ENCODE results near the gene ACOT7.
"Not testable (repeated sequence)": the region's sequence is repeated elsewhere in the genome, so short reads cannot be mapped to it uniquely, and the experiment has no call there.

ACOT7 gene

GRCh38 chr1:6234502-6235295 lies 158.9 kb downstream of the ACOT7 start:
- no peak for DNase-seq (ENCODE audit: low spot score)

GRCh38 chr1:6233376-6233775 lies 160.2 kb downstream of the ACOT7 start:
- DNase-seq (ENCODE audit: low spot score): no peak

DNA sequence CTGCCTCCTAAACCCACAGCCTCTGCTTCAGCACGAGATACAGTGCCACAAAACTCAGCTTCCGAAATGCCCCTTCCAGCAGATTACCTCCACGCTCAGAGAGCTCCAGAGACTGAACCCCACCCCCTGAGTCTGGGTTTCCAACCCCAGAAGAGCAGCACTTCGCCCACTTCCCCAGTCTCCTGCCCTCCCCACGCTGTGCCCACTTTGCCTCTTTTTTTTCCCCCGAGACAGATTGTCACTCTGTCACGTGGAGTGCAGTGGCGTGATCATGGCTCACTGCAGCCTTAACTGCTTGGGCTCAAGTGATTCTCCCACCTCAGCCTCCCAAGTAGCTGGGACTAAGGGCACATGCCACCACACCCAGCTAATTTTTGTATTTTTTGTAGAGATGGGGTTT lies 167.9 kb downstream of the ACOT7 start:
- DNase-seq (ENCODE audit: low spot score): no peak

DNA sequence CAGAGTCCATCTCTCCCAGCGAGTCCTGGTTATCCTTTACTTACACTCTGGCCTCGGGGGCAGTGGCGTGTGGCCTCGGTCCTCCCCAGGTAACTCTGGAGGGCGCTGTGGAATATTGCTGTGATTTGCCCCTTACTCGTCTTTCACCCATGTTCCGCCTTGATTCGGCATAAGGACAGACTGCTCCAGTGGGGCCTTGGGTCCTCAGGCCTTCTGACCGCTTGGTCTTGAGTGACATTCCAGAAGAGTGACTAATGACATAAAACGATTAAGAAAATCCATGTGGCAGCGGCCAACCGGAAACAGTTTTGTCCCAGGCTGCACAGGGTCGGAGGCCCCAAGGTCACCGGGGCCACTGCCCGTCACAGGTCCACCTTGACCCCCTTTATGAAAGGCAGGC lies 168.8 kb downstream of the ACOT7 start:
- DNase-seq (ENCODE audit: low spot score): no peak

GRCh38 chr1:6223617-6224016 lies 169.9 kb downstream of the ACOT7 start:
- DNase-seq (ENCODE audit: low spot score): no peak

GRCh38 chr1:6222636-6223035 lies 170.9 kb downstream of the ACOT7 start:
- no peak for DNase-seq (ENCODE audit: low spot score)

DNA sequence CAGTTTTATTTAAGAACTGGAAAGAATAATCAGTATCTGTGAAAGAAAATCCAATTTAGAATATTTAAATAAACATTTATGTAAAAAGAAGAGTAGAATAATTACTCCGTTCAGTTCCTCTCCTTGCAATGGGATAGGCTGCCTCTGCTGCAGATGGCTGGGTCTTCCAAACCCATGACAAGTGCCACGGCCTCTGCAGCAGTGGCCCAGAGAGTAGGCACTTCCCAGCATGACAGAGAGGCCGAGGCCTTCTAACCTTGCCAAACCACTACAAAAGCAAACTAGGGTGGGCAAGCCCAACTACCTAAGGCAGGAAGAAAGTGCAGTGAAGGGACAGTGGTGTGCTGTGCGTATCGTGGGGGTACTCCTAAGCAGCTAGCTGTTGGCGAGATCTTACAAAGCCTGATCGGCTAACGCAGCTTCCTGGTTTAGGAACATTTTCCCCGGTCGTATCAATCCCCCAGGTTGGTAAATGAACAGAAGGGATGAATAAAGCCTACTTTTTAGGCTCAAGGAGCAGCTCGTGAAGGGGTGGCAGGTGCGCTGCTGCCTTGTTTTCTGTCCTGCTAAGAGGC lies 172.3 kb downstream of the ACOT7 start:
- DNase-seq (ENCODE audit: low spot score): no peak

DNA sequence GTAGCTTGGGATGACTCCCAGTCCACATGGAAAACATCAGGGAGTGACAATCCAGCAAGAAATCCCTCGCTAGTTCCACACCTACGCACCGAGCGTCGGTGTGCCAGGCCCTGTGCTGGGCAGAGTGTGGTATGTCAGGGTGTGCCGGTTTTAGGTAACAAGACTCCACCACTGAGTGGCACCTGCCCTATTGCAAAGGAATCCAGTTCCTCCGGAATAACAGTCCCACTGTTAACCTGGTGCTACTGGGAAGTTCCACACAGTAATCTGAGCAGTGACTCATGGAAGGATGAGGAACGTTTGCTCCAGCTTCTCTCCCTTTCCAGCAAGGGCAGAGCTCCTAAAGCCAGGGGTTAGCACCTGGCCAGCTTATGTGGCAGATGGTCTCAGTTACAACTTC lies 173.3 kb downstream of the ACOT7 start:
- DNase-seq (ENCODE audit: low spot score): no peak

GRCh38 chr1:6219641-6220040 lies 173.9 kb downstream of the ACOT7 start:
- DNase-seq (ENCODE audit: low spot score): not testable (repeated sequence)

DNA sequence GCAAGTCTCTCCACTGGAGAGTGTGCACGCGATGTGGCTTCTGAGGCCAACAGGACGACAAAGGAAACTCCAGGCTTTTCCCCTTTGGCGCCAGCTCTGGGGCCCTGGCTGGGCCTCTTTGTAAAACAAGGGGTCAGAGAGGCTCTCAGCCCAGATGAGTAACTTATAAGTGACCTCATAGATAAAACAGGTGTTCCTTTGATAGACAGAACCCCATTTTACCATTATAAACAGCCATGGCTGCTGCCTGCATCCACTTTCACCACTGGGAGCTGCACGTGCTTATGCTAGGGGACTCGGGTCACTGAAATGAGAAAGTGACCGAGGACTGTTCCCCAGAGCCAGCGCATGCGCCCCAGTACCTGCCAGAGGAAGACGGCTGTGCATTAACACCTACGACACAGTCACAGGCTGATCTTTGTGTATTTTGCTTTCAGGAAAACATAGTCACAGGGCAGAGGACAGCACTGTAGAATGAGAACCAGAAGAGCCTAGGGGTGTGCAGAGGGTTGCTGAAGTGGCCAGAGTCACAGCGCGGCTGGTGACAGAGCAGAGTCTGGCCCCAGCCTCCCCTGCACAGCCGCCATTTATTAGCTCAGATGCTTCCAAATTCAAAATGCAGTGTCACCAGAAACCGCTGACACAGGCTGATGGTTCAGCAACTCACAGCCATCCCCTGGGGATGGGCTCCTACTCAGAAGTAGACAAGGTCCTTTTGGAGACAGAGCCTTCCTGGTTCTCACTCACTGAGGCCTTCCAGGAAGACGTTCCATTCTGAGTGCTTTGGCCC lies 175.0 kb downstream of the ACOT7 start:
- DNase-seq (ENCODE audit: low spot score): no peak

All from CD4-positive, alpha-beta T cell treated with Interleukin-15 for 4 hours (primary cell).